ENCODE data around the gene SLC6A6. TPM values are rescaled to one million over a fixed set of nuclear protein-coding genes. Genes with fewer than 3 reads are reported as not detected.

SLC6A6 gene
- total RNA-seq, 1 experiment from 2014 or later = 211 TPM

DNA sequence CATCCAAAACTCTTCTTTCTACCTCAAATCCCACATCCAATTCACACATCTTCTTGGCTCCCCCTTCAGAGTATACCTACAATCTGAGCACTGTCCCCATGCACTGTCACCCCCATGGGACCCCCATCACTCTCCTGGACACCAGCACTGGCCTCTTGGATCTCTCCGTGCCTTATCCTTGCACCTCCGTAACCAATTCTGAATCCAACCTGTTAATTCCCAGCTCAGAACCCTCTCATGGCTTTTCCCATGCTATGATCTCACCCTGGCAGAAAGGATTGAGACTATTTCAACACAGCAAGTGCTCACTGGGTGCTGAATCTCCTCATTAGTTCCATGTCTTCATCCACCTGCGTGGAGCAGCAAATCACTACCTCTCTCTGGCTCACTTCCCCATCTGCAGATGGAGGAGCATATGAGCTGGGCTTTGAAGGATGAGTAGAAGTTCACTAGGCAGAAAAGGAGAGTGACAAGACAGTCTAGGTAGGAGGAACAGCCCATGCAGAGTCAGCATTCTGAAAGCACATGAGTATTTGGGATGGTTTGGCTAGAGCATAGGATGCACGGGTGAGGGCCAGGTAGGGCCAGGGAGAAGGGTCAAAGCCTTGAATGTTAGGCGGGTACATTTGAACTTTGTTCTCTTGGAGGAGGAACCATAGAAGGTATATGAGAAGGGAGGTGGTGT is 48.7 kb downstream of the SLC6A6 start:
- TF ChIP-seq FOXK1 (CRISPR knock-in tag; IDR thresholded peaks at IDR 0.05) (no peak), ZNF416 (CRISPR knock-in tag; IDR thresholded peaks at IDR 0.05) (no peak), MYBL2 (CRISPR knock-in tag; IDR thresholded peaks at IDR 0.05) (no peak), MXD4 (CRISPR knock-in tag; IDR thresholded peaks at IDR 0.05; ENCODE audit: borderline replicate concordance) (no peak), NFATC4 (CRISPR knock-in tag; IDR thresholded peaks at IDR 0.05) (no peak), ZNF423 (CRISPR knock-in tag; IDR thresholded peaks at IDR 0.05) (no peak), ZNF121 (CRISPR knock-in tag; IDR thresholded peaks at IDR 0.05) (no peak), HMGA2 (CRISPR knock-in tag; IDR thresholded peaks at IDR 0.05) (no peak), SP1 (CRISPR knock-in tag; conservative IDR thresholded peaks at IDR 0.05) (no peak), SMAD4 (CRISPR knock-in tag; IDR thresholded peaks at IDR 0.05) (no peak), RORB (CRISPR knock-in tag; IDR thresholded peaks at IDR 0.05) (no peak), EMX1 (CRISPR knock-in tag; IDR thresholded peaks at IDR 0.05) (no peak), ZNF671 (CRISPR knock-in tag; IDR thresholded peaks at IDR 0.05) (no peak), GABPB1 (CRISPR knock-in tag; IDR thresholded peaks at IDR 0.05) (no peak), KAT7 (CRISPR knock-in tag; IDR thresholded peaks at IDR 0.05; ENCODE audit: borderline replicate concordance) (no peak), ZNF138 (CRISPR knock-in tag; conservative IDR thresholded peaks at IDR 0.05) (no peak)
- TF ChIP-seq, protein P1, sequence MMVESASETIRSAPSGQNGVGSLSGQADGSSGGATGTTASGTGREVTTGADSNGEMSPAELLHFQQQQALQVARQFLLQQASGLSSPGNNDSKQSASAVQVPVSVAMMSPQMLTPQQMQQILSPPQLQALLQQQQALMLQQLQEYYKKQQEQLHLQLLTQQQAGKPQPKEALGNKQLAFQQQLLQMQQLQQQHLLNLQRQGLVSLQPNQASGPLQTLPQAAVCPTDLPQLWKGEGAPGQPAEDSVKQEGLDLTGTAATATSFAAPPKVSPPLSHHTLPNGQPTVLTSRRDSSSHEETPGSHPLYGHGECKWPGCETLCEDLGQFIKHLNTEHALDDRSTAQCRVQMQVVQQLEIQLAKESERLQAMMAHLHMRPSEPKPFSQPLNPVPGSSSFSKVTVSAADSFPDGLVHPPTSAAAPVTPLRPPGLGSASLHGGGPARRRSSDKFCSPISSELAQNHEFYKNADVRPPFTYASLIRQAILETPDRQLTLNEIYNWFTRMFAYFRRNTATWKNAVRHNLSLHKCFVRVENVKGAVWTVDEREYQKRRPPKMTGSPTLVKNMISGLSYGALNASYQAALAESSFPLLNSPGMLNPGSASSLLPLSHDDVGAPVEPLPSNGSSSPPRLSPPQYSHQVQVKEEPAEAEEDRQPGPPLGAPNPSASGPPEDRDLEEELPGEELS (CRISPR knock-in tag; IDR thresholded peaks at IDR 0.05) = no peak
- TF ChIP-seq, protein P2, sequence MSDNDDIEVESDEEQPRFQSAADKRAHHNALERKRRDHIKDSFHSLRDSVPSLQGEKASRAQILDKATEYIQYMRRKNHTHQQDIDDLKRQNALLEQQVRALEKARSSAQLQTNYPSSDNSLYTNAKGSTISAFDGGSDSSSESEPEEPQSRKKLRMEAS (CRISPR knock-in tag; IDR thresholded peaks at IDR 0.05) = no peak
- TF ChIP-seq, protein P3, sequence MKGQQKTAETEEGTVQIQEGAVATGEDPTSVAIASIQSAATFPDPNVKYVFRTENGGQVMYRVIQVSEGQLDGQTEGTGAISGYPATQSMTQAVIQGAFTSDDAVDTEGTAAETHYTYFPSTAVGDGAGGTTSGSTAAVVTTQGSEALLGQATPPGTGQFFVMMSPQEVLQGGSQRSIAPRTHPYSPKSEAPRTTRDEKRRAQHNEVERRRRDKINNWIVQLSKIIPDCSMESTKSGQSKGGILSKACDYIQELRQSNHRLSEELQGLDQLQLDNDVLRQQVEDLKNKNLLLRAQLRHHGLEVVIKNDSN (CRISPR knock-in tag; IDR thresholded peaks at IDR 0.05) = no peak
- TF ChIP-seq, protein P4, sequence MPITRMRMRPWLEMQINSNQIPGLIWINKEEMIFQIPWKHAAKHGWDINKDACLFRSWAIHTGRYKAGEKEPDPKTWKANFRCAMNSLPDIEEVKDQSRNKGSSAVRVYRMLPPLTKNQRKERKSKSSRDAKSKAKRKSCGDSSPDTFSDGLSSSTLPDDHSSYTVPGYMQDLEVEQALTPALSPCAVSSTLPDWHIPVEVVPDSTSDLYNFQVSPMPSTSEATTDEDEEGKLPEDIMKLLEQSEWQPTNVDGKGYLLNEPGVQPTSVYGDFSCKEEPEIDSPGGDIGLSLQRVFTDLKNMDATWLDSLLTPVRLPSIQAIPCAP (CRISPR knock-in tag; IDR thresholded peaks at IDR 0.05) = no peak
- ATAC-seq = no peak
- H3K27ac Mint-ChIP-seq = peak overlapping the region; percentile 55; the same call in 1 of the 2 replicates
- ChIA-PET CTCF (interaction anchor here (1.2 kb wide), 1 partner anchor 247 kb away, joined by 3 read pairs; no protein-coding TSS in a partner anchor), POLR2A (no interaction called here)
- no peak for DNase-seq (ENCODE audit: low spot score)
- no peaks in the 10 kb centered on the region for H3K4me1 Mint-ChIP-seq
- peaks cover 81% of the 10 kb centered on the region for H3K36me3 Mint-ChIP-seq
- H3K4me3 Mint-ChIP-seq = no peak overlapping the region
- H3K27me3 Mint-ChIP-seq (ENCODE audit: low read depth) = no peaks in the 10 kb centered on the region
- peaks cover 12% of the 10 kb centered on the region for H3K9me3 Mint-ChIP-seq

DNA sequence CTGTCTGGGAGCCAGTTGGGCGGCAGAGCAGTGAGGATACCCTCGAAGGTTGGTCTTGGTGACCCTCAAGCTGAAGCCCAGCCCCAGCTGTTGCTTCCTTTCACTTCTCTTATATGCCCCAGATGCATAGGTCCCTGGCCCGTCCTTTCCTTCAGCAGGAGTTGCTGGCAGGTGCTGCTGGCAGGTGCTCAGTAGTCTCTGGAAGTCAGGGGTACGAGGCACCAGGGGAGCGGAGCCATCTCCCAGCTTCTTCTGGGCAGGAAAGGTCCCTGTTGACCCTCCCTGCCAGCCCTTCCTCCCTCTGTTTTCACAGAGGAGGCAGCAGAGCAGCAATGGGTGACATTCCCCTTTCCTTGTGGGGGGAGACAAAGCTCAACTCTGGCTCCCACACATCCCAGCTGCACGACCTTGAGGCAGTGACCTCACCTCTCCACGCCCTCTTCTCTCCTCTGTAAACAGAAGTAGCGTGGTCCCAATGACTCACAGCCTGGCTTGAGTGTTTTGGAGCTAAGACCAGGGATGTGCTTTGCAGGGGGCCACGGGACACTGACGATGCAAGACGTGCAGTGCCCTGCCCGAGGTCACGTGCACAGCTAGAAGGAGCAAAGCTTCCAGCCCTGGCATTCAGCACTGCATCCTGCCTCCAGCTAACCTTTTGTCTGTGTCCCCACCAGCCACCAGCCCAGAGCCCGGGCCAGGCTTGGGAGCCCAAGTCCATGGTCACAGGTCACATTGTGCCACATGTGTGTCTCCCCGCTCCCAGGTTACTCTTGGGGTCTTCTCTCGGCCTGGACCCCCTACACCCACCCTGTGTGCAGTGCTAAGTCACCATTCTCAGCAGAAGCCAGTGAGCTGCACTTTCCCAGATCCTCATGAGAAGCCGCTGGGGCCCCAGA is 49.7 kb downstream of the SLC6A6 start:
- ChIA-PET POLR2A (no interaction called here), CTCF (interaction anchor here (0.7 to 0.8 kb wide), 2 partner anchors 16 to 191 kb away, joined by 3 read pairs; no protein-coding TSS in a partner anchor)
- peaks cover 7% of the 10 kb centered on the region for H3K9me3 Mint-ChIP-seq
- H3K4me3 Mint-ChIP-seq = no peak overlapping the region
- DNase-seq (ENCODE audit: low spot score) (no peak), ATAC-seq (no peak)
- peaks cover 70% of the 10 kb centered on the region for H3K36me3 Mint-ChIP-seq
- H3K4me1 Mint-ChIP-seq = peaks cover 1% of the 10 kb centered on the region; the same call in 1 of the 2 replicates
- no peak for TF ChIP-seq RORB (CRISPR knock-in tag; IDR thresholded peaks at IDR 0.05)
- TF ChIP-seq ELF4 (CRISPR knock-in tag; IDR thresholded peaks at IDR 0.05; ENCODE audit: low read depth) = no peak
- TF ChIP-seq GABPB1 (CRISPR knock-in tag; IDR thresholded peaks at IDR 0.05) = peak; percentile 63; the same call in 1 of the 2 replicates
- TF ChIP-seq SOX15 (CRISPR knock-in tag; IDR thresholded peaks at IDR 0.05) = no peak
- no peak overlapping the region for H3K27ac Mint-ChIP-seq
- no peaks in the 10 kb centered on the region for H3K27me3 Mint-ChIP-seq (ENCODE audit: low read depth)
